IPS-11a (cell line): ENCODE results near the gene ZNF827.
"Not testable (repeated sequence)": the region's sequence is repeated elsewhere in the genome, so short reads cannot be mapped to it uniquely, and the experiment has no call there.

Experiments
- H3K4me3 ChIP-seq: one replicate; pipeline ENCODE4 v1.5.1; 2013; ENCODE audit warnings: low read depth, low read length, control low read depth

The ZNF827 gene

GRCh38 chr4:145866991-145867390 is 71.6 kb downstream of the ZNF827 start:
- H3K4me3 ChIP-seq: no peak overlapping the region

GRCh38 chr4:145865274-145865941 is 73.2 kb downstream of the ZNF827 start:
- H3K4me3 ChIP-seq: no peak overlapping the region

- H3K4me3 ChIP-seq: no peak overlapping the region
Observed at GRCh38 chr4:145863191-145863590, 75.4 kb downstream of the ZNF827 start.

GRCh38 chr4:145861336-145862318 is 77.0 kb downstream of the ZNF827 start:
- H3K4me3 ChIP-seq: no peak overlapping the region

- H3K4me3 ChIP-seq: no peak overlapping the region
Observed at GRCh38 chr4:145860897-145861296, 77.7 kb downstream of the ZNF827 start.

- H3K4me3 ChIP-seq: no peak overlapping the region
Observed at GRCh38 chr4:145860446-145860845, 78.2 kb downstream of the ZNF827 start.

- no peak overlapping the region for H3K4me3 ChIP-seq
Observed at GRCh38 chr4:145859926-145860325, 78.7 kb downstream of the ZNF827 start.

GRCh38 chr4:145859426-145859825 is 79.2 kb downstream of the ZNF827 start:
- no peak overlapping the region for H3K4me3 ChIP-seq

- no peak overlapping the region for H3K4me3 ChIP-seq
Observed at GRCh38 chr4:145852256-145852839, 86.3 kb downstream of the ZNF827 start.

GRCh38 chr4:145851511-145852201 is 87.0 kb downstream of the ZNF827 start:
- no peak overlapping the region for H3K4me3 ChIP-seq

- no peak overlapping the region for H3K4me3 ChIP-seq
Observed at GRCh38 chr4:145847764-145848163, 90.9 kb downstream of the ZNF827 start.

- H3K4me3 ChIP-seq: no peak overlapping the region
Observed at GRCh38 chr4:145845118-145845517, 93.5 kb downstream of the ZNF827 start.

- H3K4me3 ChIP-seq: no peak overlapping the region
Observed at GRCh38 chr4:145843639-145844038, 95.0 kb downstream of the ZNF827 start.

GRCh38 chr4:145843148-145843547 is 95.5 kb downstream of the ZNF827 start:
- H3K4me3 ChIP-seq: no peak overlapping the region

GRCh38 chr4:145842224-145842887 is 96.3 kb downstream of the ZNF827 start:
- H3K4me3 ChIP-seq: no peak overlapping the region

GRCh38 chr4:145840801-145841200 is 97.8 kb downstream of the ZNF827 start:
- H3K4me3 ChIP-seq: no peak overlapping the region

- H3K4me3 ChIP-seq: no peak overlapping the region
Observed at GRCh38 chr4:145840162-145840768, 98.4 kb downstream of the ZNF827 start.

- H3K4me3 ChIP-seq: no peak overlapping the region
Observed at GRCh38 chr4:145839151-145839550, 99.5 kb downstream of the ZNF827 start.

- H3K4me3 ChIP-seq: not testable (repeated sequence)
Observed at GRCh38 chr4:145832384-145832783, 106.2 kb downstream of the ZNF827 start.

- H3K4me3 ChIP-seq: no peak overlapping the region
Observed at GRCh38 chr4:145830699-145831098, 107.9 kb downstream of the ZNF827 start.
